ENCODE data around the gene GRIP2. TPM values are rescaled to one million over a fixed set of nuclear protein-coding genes. Genes with fewer than 3 reads are reported as not detected.

The GRIP2 gene
- total RNA-seq, 1 donor from 2014 or later = 2.3 TPM

DNA sequence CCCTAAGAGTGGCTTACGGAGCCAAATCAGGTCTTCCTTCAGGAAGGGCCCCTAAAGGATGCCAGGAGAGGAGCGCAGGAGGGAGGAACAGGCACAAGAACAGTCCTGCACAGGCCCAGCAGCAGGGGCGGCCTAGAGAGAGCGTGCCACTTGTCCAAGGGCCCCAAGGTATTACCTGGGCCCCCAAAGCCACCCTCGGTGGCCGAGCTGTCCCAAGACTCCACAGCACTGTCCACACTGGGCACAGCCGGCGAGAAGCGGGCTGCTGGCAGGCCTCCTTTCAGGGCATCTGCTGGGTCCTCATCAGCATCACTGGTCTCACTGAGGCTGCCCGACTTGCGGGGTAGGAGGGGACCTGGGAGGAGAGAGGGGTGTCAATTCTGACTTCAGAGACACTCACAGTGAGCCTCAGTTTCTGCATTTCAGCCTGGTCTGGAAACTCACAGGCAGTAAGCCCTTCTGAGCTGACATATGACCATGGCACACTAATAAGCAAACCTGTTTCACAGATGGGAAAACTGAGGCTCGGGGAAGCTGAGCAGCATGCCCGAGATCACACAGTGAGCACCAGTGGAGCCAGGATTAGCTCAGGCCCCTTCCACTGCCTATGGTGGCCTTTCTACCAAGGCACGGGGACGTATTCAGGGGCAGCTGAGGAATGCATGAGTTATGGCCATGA is 33.4 kb downstream of the GRIP2 start:
- no peak for DNase-seq (ENCODE audit: low spot score)

DNA sequence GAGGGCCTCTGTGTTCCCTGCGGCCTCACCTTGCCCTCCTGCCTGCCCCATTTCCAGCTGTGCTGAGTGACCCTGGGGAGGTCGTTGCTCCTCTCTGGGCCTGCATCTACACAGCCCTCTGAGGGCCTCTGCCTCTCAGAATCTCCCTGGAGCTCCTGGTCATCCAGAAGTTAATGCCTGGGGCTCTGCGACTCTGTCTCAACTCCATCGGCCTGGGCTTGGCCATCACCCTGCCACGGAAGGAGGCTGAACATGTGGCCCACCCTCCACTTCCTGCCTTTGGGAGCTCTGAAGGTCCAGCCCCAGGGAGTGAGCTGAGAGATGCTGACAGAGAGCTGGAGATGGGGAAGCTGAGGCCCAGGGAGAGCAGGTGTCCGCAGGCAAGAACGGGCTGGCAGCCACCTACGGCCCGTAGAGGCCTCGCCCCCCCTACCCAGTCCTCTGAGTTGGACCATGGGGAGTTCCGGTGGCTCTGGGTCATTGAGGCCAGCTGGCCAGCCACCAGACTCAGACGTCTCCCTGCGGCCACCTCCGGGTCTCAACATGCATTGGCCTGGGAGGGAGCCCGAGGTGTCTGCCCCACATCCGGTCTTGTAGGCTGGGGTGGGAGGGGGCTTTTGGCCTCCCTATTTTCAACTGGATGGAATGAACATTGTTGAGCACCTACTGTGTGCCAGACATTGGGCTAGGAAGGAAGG is 34.2 kb downstream of the GRIP2 start:
- DNase-seq (ENCODE audit: low spot score) = no peak

DNA sequence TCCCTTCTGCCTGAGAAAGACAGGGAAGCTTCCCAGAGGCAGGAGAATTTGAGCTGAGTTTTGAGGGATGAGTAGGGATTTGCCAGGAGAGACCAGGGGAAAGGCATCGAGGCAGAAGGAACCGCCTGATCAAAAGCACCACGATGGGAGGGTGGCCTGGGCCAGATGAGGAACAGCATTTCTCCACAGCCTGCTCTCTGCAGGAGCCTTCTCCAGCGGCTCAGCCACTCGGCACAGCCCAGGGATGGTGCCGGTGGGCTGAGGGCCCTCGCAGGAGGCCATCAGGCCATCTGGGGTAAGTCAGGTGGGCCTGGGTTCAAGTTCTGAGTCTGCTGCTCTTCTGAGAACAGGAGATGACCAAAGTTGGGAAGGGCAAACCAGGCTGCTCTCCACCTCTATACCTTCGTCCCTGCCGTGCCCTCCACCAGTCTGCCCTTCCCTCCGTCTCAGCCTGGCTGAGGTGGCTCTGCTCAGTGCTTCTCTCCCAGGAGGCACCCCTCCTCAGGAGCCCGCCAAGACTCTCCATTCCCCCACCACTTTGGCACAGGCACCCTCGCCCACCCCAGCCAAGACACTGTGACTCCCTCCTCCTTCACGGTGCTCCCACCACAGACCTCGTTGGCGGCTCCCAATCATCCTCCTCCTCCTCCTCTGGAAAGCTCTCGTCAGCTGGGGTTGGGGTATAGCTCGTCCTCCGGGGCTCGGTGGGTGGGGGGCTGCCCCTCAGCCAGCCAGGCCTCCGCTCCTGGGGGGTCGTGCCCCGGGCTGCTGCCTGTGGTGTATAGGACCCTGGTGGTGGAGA is 34.9 kb downstream of the GRIP2 start:
- no peak for DNase-seq (ENCODE audit: low spot score)

DNA sequence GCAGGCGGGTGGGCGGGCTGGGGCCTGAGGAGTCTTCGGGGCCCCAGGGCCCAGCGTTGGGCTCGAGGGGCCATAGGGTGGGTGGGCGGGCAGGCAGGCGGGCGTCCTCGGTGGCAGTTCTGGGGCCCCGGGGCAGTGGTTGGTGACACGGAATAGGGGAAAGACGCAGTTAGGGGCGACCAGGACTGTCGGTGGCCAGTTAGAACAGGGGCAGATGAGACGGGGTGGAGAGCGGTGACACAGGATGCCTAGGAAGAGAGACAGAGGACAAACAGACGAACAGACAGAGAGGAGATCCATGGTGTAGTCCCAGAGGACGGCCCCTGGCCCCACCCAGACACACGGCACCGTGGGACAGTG is 36.5 kb downstream of the GRIP2 start:
- DNase-seq (ENCODE audit: low spot score) = no peak

DNA sequence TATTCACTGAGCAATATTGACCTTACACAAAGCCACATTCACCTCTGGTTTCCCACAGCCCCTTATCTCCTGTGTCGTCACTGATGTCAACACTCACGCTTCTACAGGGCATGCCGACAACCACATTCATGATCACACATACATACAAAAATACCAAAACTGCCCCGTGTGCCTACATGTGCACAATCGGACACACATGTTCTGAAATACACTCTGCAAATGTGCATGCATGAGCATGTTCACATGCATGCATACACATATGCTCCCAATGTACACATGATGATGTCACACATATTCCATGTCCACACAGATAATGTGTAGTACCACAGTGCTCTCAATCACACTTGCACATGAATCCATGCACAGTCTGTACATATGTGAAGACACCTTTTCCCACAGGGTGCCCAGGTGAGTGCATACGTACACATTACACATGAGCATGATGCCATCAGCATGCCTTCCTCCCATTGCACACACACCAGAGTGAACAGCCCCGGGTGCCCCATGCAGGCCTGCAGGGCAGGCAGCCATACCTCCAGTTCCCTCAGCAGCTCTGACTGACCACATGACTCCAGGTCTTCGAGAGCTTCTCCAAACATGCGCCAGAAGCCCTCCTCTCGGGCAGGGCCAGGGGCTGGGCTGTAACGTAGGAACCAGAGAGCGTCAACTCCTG is 37.0 kb downstream of the GRIP2 start:
- no peak for DNase-seq (ENCODE audit: low spot score)

DNA sequence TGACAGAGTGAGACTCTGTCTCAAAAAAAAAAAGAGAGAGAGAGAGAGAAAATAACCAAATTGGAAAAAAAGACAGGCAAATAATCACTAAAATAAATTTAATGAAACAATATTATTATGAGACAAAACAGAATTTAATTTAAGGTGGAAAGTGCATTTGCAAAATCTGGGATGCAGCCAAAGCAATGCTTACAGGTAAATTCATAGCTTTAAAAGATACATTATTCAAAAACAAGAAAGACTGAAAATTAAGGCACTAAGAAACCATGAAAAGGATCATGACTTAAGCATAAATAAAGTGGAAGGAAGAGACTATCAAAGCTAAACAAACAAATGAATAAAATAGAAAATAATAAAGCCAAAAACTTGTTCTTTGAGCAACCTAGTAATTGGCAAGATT is 37.7 kb downstream of the GRIP2 start:
- DNase-seq (ENCODE audit: low spot score) = no peak

DNA sequence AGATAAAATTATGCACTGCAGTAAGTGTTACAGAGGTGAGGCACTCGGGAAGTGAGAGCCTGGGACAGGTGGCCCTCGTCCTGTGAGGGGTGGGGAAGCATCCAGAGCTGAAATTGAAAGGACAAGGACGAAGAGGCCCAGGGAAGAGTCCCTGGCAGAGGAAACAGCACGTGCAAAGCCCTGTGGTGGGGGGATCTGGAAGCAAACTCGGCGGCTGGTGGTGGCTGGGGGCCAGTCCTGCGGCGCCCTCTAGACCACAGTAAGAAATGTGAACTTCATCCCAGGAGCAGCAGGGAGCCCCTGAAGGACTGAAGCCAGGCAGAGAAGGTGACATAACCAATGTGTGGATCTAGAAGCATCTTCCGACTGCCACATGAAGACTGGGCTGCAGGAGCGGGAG is 42.8 kb downstream of the GRIP2 start:
- no peak for DNase-seq (ENCODE audit: low spot score)

DNA sequence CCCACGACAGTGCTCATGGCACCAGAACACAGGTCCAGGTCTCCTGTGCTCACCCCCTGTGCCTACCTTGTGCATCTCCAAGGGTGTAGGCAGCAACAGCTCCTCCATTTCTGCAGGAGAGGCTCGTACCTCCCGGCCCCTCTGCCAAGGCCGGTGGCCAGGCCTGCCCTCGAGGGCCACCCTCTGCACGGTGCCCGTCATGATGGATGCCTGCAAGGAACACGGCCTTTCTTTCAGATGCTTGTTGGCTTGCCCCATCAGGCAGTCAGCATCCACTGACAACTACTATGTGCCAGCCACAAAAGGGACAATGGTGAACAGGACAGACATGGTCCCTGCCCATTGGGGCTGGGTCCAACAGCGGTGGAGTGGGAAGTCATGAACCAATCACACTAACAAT is 43.8 kb downstream of the GRIP2 start:
- no peak for DNase-seq (ENCODE audit: low spot score)

DNA sequence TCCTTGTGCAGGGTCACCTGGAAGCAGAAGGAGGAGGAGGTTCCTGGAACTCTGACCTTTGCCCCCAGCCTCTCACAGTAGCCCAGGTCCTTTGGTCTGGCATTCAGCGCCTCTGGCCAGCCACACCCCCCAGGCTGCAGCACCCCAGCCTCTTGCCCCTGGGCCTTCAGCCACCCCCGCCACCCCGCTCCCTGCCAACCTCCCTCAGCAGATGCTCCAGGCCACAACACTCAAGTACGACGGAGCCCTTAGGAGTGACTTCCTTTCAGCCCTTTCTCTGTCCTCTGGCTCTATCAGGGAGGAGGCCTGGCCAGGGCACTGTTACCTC is 45.2 kb downstream of the GRIP2 start:
- no peak for DNase-seq (ENCODE audit: low spot score)

DNA sequence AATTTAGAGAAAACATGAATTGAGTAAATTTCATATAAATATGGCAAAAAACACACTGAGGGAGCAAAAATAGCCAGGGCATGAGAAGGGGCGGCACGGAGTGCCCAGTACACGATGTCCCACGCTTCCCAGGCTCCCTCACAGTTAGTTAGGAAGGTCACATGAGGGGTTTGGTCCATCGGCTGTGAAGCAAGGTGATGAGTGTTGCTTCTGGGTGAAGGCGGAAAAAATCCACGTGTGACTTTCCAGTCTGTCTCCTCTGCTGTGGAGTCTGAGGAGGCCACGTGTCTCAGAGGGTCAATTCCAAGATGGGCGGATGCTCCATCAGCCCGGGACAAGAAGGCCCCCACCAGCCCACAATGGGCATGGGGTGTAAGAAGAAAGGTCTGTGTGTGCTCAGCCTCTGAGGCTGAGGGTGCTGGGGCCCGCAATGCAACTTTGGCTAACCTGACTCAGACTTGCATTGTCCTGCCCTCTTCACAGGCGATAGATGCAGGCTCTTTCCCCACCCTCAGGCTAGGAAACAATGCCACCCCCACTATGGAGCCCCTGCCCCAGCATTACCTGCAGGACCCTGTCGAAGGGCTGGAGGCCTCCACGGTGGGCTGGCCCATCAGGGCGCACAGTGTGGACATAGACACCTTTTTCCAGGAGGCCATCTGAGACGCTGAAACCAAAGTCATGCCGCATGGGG is 45.7 kb downstream of the GRIP2 start:
- DNase-seq (ENCODE audit: low spot score) = no peak

DNA sequence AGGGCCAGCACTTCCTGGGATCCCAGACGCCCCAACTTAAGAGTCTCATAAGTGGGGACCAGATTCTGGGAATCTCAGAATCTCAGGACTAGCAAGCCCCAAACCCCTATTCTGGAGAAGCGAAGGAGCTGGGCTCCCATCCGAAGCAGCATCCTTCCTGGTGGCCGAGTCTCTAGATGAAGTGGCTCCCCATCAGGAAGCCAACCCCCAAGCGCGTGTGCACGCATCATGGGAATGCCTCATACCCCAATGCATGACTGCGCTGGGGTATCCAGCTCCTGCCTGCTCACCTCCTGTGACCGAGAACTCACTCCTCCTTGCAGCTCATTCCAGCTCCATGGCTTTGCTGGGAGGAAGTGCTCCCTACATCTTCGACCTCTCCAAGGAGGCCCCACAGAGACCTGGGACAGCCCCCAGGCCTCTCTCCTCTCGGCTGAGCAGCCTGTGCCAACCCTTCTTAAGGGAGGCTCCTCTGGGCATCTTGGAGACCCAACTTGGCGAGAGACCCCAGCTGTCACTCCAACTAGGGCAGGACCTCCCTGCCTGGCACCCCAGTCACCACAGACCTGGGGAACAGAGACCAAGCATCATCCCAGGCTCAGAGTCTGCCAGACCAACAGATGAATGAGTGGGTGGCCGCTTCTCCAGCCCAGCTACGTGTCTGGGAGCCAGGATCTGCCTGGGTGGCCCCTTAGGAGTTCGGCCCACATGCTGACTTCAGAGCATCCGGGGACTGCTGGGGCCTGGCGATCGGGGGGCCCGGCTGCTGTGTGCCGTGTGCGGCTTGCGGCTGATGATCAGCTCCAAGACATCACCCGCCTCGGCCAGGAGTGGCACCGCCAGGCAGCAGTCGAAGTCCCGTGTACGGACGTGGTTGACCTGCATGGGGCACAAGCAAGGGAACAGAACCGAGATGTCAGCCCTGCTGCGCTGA is 46.9 kb downstream of the GRIP2 start:
- no peak for DNase-seq (ENCODE audit: low spot score)

DNA sequence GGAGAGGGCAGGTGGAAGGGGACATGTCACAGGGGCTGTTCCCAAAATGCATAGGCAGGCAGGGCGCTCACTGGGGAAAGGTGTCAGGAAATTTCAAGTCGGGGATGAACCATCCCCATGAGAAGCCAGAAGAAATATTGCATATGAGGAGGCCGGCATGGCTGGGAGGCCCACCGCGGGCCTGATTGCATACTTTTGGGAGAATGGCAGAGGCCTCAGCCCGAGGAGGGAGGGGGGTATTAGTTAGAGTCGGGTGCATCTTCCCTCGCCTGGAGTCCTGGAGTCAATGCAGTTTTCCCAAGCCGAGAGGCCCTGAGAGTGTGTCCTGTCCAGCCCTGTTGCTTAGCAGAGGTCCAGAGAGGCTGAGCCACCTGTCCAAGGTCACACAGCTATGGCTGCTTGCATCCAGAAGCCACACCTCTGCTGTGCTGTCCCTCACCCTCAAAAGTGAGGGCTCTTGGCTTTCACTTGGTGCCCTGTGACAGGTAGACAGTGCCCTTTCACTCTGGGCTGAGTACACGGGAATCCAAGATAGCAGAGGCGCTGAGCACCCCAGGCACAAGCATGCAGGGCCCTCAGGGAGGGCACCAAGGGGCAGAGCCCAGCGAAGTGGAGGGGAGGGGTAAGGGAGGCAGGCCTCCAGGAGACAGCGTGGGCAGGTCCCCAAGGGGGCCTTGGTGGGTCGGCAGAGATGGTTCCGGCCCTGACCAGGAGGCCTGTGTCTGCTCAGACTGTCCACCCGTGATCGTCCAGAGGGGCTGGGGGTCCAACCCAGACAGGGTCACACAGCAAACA is 48.5 kb downstream of the GRIP2 start:
- DNase-seq (ENCODE audit: low spot score) = no peak

DNA sequence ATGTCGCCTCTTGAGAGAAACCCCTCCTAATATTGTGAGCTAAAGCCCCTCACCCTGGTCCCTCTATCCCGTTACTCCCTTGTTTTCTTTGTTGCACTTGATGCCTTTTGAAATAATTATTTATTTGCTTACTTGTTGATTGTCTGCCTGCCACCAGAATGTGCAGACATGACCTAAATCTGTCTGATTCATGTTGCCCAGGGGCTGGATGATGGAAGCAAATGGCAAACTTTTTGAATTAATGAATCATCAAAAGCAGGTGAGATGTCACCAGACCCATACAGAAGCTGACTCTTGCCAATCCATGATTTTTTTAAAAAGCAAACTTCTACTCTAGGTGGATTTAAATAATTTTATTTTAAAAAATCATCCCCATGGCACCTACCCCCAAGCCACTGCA is 49.3 kb downstream of the GRIP2 start:
- DNase-seq (ENCODE audit: low spot score) = no peak

DNA sequence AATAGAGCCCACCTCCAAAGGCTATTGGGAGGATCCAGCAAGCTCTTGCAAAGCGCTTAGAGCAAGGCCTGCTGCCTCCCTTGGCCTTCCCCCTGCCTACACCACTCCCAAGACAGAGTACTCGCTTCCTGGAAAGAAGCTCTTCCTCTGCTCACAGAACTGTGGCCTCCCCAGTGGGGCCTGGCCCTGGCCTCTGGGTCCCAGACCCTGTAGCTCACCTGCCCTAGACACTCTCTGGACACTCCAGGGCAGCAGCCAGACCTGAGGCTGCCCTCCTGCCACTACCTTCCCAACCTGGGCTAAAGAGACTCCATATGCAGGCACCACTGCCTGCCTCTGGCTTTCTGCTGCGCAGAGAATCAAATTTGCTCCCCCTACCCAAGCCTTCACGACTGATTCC is 49.9 kb downstream of the GRIP2 start:
- no peak for DNase-seq (ENCODE audit: low spot score)

DNA sequence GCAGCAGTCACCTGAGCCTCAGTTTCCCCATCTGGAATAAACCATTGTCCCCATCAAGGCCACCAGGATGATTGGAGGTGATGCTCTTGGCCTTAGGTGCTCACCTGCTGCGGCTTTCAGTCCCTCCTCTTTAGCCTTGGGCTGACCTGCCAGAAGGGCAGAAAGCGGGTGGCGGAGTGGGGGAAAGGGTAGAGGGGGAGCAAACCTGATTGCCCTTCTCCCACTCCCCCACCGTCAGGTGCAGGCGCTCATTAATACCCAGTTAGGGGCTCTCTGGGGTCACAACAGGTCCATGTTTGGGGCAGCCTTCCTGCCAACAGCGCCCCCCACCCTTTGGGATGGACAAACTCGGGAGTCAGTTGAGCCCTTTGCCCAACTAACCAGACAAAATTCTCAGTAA is 50.5 kb downstream of the GRIP2 start:
- no peak for DNase-seq (ENCODE audit: low spot score)

DNA sequence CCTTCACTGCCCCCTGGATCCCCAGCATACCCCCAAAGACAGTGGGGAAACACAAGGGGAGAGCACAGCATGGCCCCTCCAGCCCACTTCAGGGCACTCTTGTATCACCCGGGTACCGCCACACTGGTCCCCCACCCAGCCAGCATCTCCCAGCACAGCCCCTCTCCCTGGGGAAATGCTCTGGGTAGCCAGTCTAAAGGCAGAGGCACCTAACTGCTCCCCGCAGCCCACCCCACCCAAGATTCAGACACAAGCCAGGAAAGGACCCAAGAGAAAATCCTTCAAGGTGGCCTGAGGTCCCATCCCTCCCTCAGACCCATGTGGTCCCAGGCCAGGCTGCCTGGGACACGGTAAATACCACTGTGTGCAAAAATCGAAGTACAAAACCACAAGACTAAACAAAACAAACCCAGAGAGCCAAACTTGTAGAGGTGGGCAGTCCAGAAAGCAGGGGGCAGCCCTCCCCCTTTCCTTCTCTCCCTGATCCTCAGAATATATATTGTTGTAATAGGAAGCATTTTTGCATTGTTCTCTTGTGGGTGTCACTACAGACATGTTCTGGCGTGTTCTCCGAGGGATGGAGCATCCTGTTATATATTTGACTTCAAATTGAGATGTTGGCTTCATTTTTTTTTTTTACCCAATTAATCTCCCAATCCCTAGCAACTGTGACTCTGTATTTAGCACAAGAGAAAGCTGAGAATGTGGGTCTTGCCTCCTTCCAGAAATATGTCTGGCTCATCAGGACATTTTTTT is 51.7 kb downstream of the GRIP2 start:
- DNase-seq (ENCODE audit: low spot score) = no peak

DNA sequence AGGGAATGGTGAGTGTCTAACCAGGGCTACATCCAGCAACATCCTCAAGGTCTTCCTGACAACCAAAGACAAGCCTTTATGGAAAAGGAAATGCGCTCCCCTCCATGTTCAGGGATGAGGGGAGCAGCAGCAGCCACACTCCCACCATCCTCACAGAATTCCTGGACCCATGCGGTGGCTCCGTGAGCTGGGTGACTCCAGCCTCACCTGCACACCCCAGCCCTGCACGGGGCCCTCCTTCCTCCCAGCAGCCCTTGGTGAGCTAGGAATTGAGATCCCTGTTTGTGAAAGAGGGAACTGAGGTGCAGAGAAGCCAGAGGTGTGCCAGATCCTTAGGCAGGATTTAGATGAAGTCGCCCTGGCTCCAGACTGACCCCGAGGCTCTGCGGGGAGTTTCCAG is 52.3 kb downstream of the GRIP2 start:
- no peak for DNase-seq (ENCODE audit: low spot score)

DNA sequence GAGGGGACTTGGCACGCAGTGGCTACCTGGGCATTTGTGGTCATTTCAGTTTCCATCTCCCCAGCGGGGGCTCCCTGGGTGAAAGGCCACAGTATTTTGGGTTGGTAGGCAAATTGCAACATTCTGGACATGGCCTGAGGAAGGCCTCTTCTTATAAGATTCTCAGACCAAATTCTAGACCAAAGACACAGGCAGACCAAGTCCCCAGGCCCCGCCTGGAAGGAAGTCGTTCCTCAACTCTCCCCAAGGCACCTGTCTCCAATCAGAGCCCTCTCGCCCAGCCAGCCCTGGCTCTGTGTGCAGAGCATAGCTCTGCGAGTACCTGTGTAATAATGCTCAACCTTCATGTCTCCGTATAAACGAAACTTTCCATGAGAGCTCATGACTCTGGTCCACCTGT is 53.1 kb downstream of the GRIP2 start:
- no peak for DNase-seq (ENCODE audit: low spot score)

DNA sequence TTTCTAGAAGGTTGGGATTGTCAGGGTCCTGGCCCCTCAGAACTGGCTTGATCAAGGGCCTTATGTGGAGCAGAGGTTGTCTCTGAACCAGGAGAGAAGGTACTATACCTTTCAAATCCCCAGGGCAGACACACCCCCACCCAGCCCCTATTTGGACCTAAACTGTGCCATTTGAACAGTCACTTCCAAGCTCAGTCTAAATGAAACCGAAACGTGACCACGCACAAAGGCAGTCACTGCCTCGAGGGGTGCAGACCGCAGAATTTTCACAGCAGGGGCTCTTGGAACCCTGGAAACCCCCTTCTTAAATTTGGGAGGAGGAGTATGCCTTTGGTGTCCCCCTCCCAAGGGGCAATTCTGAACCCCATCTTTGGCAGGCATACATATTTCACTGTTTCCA is 53.7 kb downstream of the GRIP2 start:
- DNase-seq (ENCODE audit: low spot score) = no peak
